HG03342 (cell line): Measurements from ENCODE around the gene AGAP4.
"Not testable (repeated sequence)": the region's sequence is repeated elsewhere in the genome, so short reads cannot be mapped to it uniquely, and the experiment has no call there.

Source experiments
- ATAC-seq: cut with Tn5 transposase; IDR thresholded peaks from one replicate; pipeline ENCODE4 v1.9.1; 2021; ENCODE audit warnings: mild to moderate bottlenecking, moderate library complexity; ENCODE audit not compliant: unreplicated experiment

The AGAP4 gene

DNA sequence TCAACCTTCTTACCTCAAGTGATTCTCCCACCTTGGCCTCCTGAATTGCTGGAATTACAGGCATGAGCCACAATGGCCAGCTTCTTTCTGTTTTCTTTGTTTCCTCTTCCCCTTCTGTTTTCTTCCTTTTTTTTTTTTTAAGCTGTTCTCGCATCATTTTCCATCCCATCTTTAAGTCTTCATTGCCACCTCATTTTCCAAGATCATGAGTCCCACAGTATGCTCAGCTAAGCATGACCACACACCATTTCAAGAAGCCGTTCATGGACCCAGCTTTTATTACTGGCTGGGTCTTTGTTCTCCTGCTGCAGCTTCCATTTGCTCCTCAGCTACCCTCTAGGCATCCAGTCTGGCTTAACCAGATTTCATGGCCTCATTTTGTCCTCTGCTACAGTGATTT is 52.5 kb downstream of the AGAP4 start:
- not testable (repeated sequence) for ATAC-seq

DNA sequence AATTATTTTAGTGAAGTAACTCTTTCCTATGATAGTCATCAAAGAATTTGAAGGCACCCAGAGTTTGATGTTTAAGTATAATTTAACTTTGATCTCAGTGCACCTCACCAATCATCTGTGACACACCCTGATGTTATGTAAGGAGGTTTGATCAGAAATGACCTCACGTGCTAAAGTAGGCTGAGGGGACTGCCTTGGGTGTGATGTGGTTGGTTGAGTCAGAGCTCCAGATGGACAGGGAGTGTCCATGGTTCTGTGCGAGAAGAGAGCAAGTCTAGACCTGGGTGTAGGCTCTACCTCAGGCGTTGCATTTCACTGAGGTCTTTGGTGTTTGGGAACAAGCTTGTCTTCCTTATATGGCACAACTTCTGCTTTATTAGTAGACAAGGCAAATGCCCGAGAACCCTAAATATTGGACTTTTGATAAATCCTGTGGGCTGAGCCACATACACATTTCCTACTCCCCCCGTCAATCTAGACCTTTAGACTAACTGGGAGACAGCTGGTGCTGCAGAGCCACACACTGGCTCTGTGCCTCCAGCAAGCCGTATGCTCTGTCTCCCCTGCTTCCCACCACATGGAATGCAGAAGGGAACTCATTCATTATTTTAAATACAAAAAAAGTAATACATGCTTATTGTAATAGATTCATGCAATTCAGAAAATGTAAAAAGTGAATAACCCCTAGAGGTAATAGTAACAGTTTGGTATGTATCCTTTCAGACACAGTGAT is 56.4 kb downstream of the AGAP4 start:
- not testable (repeated sequence) for ATAC-seq

GRCh38 chr10:45789991-45790390 is 57.3 kb downstream of the AGAP4 start:
- ATAC-seq: not testable (repeated sequence)

DNA sequence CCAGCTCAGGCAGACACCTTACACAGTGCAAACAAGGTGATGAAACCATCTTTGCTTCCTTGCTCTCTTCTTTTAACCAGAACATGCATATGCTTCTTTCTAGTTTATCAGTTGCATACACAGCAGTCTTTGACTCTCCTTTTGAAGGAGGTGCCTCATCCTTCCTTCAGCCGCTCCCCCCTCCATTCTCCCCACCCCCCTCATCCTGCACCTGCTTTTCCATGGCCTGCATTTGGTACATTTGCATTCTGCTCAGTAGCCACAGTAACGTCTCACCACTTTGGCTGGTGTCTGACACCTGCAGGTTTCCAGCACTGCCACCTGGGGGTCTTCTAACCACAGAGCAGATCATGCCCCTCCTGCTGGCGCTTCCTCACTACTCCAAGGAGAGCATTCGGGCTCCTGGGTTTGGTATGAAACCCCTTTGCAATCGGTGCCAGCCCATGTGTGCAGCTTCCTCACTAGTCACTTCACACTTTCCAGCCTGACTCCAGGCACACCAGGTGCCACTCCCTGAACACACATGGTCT is 60.0 kb downstream of the AGAP4 start:
- not testable (repeated sequence) for ATAC-seq

DNA sequence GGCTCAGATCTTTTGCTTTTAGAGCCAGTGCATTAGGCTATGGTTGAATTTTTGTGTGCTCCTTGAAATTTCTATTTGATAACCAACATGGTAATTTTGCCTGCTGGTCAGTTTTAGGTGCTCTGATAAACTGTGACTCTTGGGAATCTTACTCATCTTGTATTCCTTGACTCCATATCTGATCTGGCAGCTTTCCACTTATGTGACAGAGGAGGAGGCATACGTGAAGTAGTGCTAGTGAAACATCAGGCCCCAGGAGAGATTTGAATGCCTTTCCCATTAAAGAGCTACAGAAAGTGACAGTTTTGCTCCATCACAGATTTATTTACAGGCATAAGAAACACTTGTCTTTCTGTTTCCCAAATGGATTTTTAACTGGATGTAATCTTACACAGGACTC is 61.1 kb downstream of the AGAP4 start:
- ATAC-seq: not testable (repeated sequence)
